ENCODE results near the gene TMEM63C. TPM values are rescaled to one million over a fixed set of nuclear protein-coding genes. Genes with fewer than 3 reads are reported as not detected.

The TMEM63C gene
- total RNA-seq, 4 donors from 2014 or later, result 0.08 to 0.13 (median 0.10) TPM; not detected in 1

DNA sequence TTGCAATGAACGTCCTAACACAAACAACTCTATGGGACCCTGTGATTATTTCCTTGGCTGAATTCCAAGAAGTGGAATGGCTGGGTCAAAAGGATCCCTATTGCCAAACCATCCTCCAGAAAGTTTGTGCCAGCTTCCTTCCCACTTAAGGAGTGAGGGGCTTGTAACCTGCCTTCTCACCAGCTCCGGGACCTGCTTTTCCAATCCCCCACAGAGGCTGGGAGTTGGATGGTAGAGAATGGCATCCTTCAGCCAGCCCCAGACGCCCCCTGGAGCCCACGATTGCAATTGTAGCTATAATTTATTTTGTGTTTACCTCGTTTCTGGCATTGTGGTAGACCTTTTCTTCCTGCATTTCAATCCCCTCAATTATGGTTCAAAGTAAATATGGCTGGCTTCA, 30.4 kb upstream of the TMEM63C start:
- no peak overlapping the region for H3K4me3 ChIP-seq
- no peak overlapping the region for H3K27ac ChIP-seq
- TF ChIP-seq, protein P1, sequence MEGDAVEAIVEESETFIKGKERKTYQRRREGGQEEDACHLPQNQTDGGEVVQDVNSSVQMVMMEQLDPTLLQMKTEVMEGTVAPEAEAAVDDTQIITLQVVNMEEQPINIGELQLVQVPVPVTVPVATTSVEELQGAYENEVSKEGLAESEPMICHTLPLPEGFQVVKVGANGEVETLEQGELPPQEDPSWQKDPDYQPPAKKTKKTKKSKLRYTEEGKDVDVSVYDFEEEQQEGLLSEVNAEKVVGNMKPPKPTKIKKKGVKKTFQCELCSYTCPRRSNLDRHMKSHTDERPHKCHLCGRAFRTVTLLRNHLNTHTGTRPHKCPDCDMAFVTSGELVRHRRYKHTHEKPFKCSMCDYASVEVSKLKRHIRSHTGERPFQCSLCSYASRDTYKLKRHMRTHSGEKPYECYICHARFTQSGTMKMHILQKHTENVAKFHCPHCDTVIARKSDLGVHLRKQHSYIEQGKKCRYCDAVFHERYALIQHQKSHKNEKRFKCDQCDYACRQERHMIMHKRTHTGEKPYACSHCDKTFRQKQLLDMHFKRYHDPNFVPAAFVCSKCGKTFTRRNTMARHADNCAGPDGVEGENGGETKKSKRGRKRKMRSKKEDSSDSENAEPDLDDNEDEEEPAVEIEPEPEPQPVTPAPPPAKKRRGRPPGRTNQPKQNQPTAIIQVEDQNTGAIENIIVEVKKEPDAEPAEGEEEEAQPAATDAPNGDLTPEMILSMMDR (IDR thresholded peaks at IDR 0.05), result peak in 1 of 4 experiments; percentile 26
- no peak for TF ChIP-seq POLR2A (IDR thresholded peaks at IDR 0.05)
- H3K9me3 ChIP-seq, result no peaks in the 10 kb centered on the region
- no peaks in the 10 kb centered on the region for H3K36me3 ChIP-seq
- H3K4me1 ChIP-seq, result no peaks in the 10 kb centered on the region
- ATAC-seq, result no peak
- 0 to 3% methylated on average over 4 to 5 of the region's 5 CpGs for WGBS, 2 donors (ENCODE audit: low coverage in 1 of 2)
- H3K27me3 ChIP-seq, result peaks cover 59% of the 10 kb centered on the region

DNA sequence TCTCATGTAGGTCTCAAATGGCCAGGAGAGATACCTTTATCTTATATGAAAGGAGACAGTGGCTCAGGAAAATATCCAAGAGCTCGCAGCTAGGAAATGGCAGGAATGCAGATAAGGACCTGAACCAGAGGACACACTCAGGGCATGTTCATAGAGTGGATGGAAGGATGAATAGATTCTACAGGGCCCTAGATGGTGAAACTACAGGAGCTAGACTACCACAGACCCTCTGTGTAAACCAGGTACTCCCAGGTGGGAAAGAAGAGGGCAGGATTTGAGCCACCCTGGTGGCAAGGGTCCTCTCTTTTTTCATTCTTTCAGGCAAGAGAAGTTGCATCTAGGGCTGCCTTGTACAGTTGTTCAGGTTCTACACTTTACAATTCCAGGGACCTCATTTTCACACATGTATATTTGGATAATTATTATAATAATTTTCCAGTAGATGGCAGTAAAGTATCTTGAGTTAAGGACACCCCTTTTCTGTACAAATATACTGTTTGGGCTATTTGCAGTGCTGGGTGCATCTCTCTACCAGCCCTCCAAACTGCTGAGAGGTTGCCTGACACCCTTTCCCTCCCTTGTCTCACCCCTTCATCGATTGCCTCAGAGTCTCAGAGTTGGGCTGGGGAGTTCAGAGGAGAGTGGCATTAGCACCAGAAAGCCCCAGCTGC, 29.5 kb upstream of the TMEM63C start:
- H3K27ac ChIP-seq, result no peak overlapping the region

DNA sequence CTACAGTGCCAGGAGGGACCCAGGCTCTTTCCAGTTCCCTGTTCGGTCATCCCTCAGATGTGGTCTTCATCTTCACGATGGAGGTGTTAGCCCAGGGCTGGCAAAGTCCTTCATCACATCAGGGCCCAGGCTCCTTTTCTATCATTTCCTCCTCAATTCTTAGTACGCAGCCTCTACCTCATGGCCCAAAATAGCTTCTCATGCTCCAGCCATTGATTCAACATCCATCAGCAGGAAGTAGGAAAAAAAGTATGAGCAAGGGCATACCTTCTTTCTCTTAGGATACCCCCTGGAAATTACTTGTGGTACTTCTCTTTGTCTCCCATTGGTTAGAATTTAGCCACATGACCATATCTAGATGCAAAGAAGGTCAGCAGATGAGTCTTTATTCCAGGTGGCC, 27.8 kb upstream of the TMEM63C start:
- no peak for TF ChIP-seq POLR2AphosphoS5 (IDR thresholded peaks at IDR 0.05)
- TF ChIP-seq EP300 (IDR thresholded peaks at IDR 0.05), result no peak
- TF ChIP-seq, protein P1 (IDR thresholded peaks at IDR 0.05), result no peak
- no peak for TF ChIP-seq POLR2A (IDR thresholded peaks at IDR 0.05)
- Histone ChIP-seq H3K36me3 (no peaks in the 10 kb centered on the region), H3K4me1 (peaks cover 0 to 13% (median 4%) of the 10 kb centered on the region in 3 donors), H3K9me3 (no peaks in the 10 kb centered on the region), H3K4me3 (no peak overlapping the region), H3K27ac (no peak overlapping the region), H3K27me3 (peaks cover 56% of the 10 kb centered on the region)
- WGBS, 2 donors (ENCODE audit: low coverage in 1 of 2), result 92 to 97% methylated on average over 2 to 3 of the region's 3 CpGs
- ATAC-seq, result no peak

More for the DNA sequence above, 29.5 kb upstream of the TMEM63C start:
- H3K4me1 ChIP-seq, result no peaks in the 10 kb centered on the region
- no peak overlapping the region for H3K4me3 ChIP-seq
- TF ChIP-seq POLR2A (IDR thresholded peaks at IDR 0.05) (no peak), EP300 (IDR thresholded peaks at IDR 0.05) (no peak)
- TF ChIP-seq, protein P1 (IDR thresholded peaks at IDR 0.05), result peak in 1 of 4 experiments; percentile 19
- H3K36me3 ChIP-seq, result no peaks in the 10 kb centered on the region
- no peaks in the 10 kb centered on the region for H3K9me3 ChIP-seq
- WGBS, 2 donors (ENCODE audit: low coverage in 1 of 2), result 20 to 50% methylated on average over 1 to 2 of the region's 2 CpGs
- H3K27me3 ChIP-seq, result peaks cover 59% of the 10 kb centered on the region
- no peak for ATAC-seq

DNA sequence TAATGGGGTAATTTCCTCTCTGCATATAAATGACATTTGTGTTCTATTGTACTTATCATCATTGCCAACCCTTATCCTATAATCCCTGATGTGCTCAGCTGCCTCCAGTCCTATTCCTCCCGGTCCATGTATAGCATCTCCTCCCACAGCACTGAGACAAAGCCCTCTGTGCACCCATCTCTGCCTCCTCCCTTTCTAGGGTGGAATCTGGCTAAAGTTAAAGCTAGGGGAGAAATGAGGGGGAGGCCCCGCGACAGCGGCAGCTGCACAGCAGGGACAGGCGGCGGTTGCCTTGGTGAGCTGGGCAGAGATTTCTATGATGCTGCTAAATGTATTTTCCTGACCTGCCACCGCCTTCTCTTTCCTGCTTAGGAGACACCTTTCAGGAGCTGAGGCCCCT, 27.2 kb upstream of the TMEM63C start:
- no peaks in the 10 kb centered on the region for H3K9me3 ChIP-seq
- H3K4me1 ChIP-seq, result peaks cover 0 to 17% (median 4%) of the 10 kb centered on the region in 3 donors
- H3K27ac ChIP-seq, result no peak overlapping the region
- ATAC-seq, result no peak
- no peak for TF ChIP-seq POLR2A (IDR thresholded peaks at IDR 0.05)
- TF ChIP-seq POLR2AphosphoS5 (IDR thresholded peaks at IDR 0.05), result no peak
- TF ChIP-seq, protein P1 (IDR thresholded peaks at IDR 0.05), result no peak
- TF ChIP-seq EP300 (IDR thresholded peaks at IDR 0.05), result no peak
- H3K36me3 ChIP-seq, result no peaks in the 10 kb centered on the region
- H3K27me3 ChIP-seq, result peaks cover 56% of the 10 kb centered on the region
- 30% methylated on average over 2 of the region's 7 CpGs; no CpG with 5 or more reads in 1 of the 2 donors for WGBS, 2 donors (ENCODE audit: low coverage in 1 of 2)
- H3K4me3 ChIP-seq, result no peak overlapping the region

DNA sequence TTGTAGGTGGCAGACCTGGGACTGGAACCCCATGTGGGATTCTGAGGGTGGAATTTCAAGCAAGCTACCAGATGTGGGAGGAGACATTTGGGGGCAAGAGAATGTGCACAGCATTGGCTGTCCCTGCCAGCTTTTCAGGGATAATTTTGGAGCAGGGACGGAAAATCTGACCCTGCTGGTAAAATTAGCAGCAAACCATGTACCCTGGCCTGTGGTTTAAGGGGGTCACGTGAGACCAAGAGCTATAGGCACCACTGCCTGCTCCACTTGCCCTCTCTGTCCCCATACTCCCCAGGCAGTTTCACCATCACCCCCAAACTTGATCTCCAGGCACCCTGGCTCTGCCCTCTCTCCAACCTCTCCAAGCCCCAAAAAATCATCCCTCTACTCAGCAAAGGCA, 26.5 kb upstream of the TMEM63C start:
- peaks cover 56% of the 10 kb centered on the region for H3K27me3 ChIP-seq
- peaks cover 0 to 17% (median 4%) of the 10 kb centered on the region in 3 donors for H3K4me1 ChIP-seq
- H3K27ac ChIP-seq, result no peak overlapping the region
- no peak overlapping the region for H3K4me3 ChIP-seq
- ATAC-seq, result no peak
- H3K36me3 ChIP-seq, result no peaks in the 10 kb centered on the region
- TF ChIP-seq POLR2AphosphoS5 (IDR thresholded peaks at IDR 0.05) (no peak), POLR2A (IDR thresholded peaks at IDR 0.05) (no peak), EP300 (IDR thresholded peaks at IDR 0.05) (no peak)
- TF ChIP-seq, protein P1 (IDR thresholded peaks at IDR 0.05), result no peak
- 33 to 50% methylated on average over 1 of the region's 2 CpGs for WGBS, 2 donors (ENCODE audit: low coverage in 1 of 2)
- H3K9me3 ChIP-seq, result no peaks in the 10 kb centered on the region
